Pancreas (tissue), 10 donors: ENCODE measurements around the gene AIG1. TPM values are rescaled to one million over a fixed set of nuclear protein-coding genes. Genes with fewer than 3 reads are reported as not detected.

Experiments used
- ATAC-seq, 4 donors: fragments of 200-7000 bp; cut with Tn5 transposase; one replicate each; pipeline versions ENCODE4 v1.8.0 to v1.9.1; 2020; ENCODE audit warnings: mild to moderate bottlenecking in 4 of 4, moderate library complexity in 4 of 4
- DNase-seq, 6 donors: peaks; one replicate each; pipeline ENCODE4 v3.0.0-alpha.2; 2020
- FAIRE-seq: peaks from 2 replicates; lab custom pipeline; 2012; peaks lifted over from hg19 to GRCh38; lab: Jason Lieb, UNC
- H3K27ac ChIP-seq, 4 donors: fragments of 200-600 bp; sonication (generic); 1 replicate in 3 of 4; 2 replicates in 1 of 4; pipeline versions ENCODE4 v1.5.0 to v1.8.0; 2020
- H3K27me3 ChIP-seq, 4 donors: fragments of 200-600 bp; one replicate each; pipeline ENCODE4 v1.8.0; 2021
- H3K36me3 ChIP-seq, 3 donors: fragments of 200-600 bp; sonication (generic) in 1 of 3; one replicate each; pipeline versions ENCODE4 v1.5.0 to v1.8.0; 2020 to 2021
- H3K4me1 ChIP-seq, 3 donors: fragments of 200-600 bp; one replicate each; pipeline ENCODE4 v1.8.0; 2021
- H3K4me3 ChIP-seq, 4 donors: fragments of 200-600 bp; sonication (generic) in 2 of 4; one replicate each; pipeline versions ENCODE4 v1.5.0 to v1.8.0; 2020 to 2021
- H3K9me3 ChIP-seq, 4 donors: fragments of 200-600 bp; one replicate each; pipeline ENCODE4 v1.8.0; 2021
- WGBS, 2 donors: extraction: QIAGEN DNeasy Blood & Tissue Kit; methylation state at CpG; one replicate each; pipeline ENCODE4 v1.1.7; 2013; 5-methylcytosine and 5-hydroxymethylcytosine counted together
- intact Hi-C, 3 donors: fragments of 100-400 bp; cut with DNase I; formaldehyde crosslinking; loops; one replicate each; pipeline versions ENCODE4 v1.11.1 to v1.14.2; 2022
- polyA plus RNA-seq, 2 donors: library from polyadenylated mRNA; stranded (reverse); fragments of 200-250 nt; gene quantifications; one replicate each; pipeline ENCODE4 v1.2.3, GENCODE V29; 2013
- total RNA-seq, 6 donors: library from RNA; stranded (reverse); fragmentation: NEBNext Ultra II Directional in 4 of 6; extraction: Animal tissue kit (Norgen Biotek cat#: 25700) in 4 of 6; gene quantifications; one replicate each; pipeline versions ENCODE4 v1.2.1 to v1.2.4, GENCODE V29; 2021 to 2023
- TF ChIP-seq, protein P1 (sequence below), 4 donors: fragments of 200-600 bp; sonication (generic) in 3 of 4; IDR thresholded peaks; one replicate each; pipeline versions ENCODE4 v1.5.0 to v1.8.0; 2021; ENCODE audit warnings: antibody characterized with exemption in 4 of 4
- donor health status: healthy with polysubstance abuse.
- donor health status: DM: no; HTN: no; CAD: no; lungs with moderate emphysema.
- donor health status: DM: no; HTN: no; CAD: no.
- donor health status: control.
- donor health status: control.
- donor health status: Bipolar disorder and iron deficiency.
- donor health status: DM: yes; HTN: yes; CAD: no.
- donor health status: DM: no; HTN: no; CAD: no.
- donor health status: DM: no; HTN: no; CAD: no.
- donor health status: DM: yes; HTN: yes; CAD: no.

Gene AIG1
- total and polyA plus RNA-seq, 8 donors, result 8.7 to 28.9 (median 14.9) TPM

DNA sequence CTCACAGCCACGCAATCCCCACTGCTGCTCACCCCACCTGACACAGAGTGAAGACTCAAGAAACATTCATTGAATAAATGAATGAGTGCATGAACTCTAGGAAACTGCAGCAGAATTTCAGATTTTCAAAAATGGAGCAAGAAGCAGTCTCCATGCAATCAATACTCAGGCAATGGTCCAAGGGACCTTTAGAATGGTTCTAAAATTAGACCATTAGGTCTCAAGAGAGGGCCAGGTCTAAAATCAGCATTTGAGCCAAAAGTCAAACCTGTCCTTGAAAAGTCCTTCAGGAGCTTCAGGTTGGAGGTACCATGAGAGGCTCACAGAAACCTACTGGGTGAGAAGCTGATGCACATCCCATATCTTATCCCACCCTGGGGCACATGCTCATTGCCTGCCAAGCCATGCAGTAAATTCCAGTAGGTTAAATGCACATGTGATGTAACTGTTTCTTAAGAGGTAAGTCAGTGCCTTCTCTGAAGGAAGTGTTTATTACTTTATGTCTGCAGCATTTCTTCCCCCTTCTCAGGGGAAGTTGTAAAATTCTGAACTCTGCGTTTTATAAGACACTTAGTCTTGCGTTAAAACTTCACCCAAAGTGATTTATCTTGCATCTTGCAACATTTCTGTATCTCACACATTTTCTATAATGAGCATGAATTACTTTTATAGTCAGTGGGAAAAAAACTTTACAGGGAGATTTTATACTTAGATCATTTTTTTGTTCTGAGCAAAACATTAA, 263.2 kb downstream of the AIG1 start:
- TF ChIP-seq, protein P1, sequence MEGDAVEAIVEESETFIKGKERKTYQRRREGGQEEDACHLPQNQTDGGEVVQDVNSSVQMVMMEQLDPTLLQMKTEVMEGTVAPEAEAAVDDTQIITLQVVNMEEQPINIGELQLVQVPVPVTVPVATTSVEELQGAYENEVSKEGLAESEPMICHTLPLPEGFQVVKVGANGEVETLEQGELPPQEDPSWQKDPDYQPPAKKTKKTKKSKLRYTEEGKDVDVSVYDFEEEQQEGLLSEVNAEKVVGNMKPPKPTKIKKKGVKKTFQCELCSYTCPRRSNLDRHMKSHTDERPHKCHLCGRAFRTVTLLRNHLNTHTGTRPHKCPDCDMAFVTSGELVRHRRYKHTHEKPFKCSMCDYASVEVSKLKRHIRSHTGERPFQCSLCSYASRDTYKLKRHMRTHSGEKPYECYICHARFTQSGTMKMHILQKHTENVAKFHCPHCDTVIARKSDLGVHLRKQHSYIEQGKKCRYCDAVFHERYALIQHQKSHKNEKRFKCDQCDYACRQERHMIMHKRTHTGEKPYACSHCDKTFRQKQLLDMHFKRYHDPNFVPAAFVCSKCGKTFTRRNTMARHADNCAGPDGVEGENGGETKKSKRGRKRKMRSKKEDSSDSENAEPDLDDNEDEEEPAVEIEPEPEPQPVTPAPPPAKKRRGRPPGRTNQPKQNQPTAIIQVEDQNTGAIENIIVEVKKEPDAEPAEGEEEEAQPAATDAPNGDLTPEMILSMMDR (IDR thresholded peaks at IDR 0.05), result no peak
- FAIRE-seq (no peak), ATAC-seq (no peak), DNase-seq (no peak)
- intact Hi-C loops, result no loop called here
- WGBS, 2 donors, result 89 to 91% methylated on average over 3 of the region's 3 CpGs
- Histone ChIP-seq H3K27me3 (no peaks in the 10 kb centered on the region), H3K4me3 (no peak overlapping the region), H3K9me3 (no peaks in the 10 kb centered on the region), H3K27ac (no peak overlapping the region), H3K4me1 (no peaks in the 10 kb centered on the region), H3K36me3 (no peaks in the 10 kb centered on the region)

DNA sequence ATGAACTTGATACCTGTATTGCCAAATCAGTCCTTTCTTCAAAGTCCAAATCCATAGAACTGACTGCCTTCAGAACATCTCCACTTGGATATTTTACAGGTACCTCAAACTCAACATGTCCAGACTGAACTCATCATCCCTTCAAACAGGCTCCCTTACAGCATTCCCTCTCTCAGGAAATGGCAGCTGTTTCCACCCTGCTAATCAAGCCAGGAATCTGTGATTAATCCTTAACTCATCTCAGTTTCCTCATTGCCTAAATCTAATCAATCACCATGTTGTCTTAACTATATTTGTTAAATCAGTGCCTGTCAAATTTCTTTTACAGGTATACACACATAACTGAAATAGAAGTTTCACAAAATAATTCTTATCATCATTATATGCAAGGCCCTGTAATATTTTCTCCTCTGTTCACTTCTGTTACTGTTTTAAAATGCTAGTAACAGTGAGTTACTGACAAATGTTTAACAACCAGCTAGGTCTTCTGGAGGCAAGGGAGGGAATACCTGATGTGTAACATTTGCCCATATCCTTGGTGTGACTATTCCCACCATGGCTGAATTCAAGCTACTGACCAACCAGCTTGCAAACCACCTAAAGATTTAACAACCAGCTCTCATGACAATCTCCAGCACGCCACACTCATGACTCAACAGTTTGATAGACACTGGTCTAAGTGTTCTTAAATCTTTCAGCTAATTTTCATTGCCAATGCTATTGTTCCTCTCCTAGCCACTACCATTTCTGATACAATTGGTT, 264.9 kb downstream of the AIG1 start:
- FAIRE-seq (no peak), ATAC-seq (peak in 1 of 4 donors; percentile 47), DNase-seq (no peak)
- WGBS, 2 donors, result 92 to 96% methylated on average over 1 of the region's 1 CpG
- Histone ChIP-seq H3K4me3 (no peak overlapping the region), H3K9me3 (no peaks in the 10 kb centered on the region), H3K36me3 (no peaks in the 10 kb centered on the region), H3K4me1 (no peaks in the 10 kb centered on the region), H3K27ac (no peak overlapping the region), H3K27me3 (no peaks in the 10 kb centered on the region)
- intact Hi-C loops, result no loop called here
- TF ChIP-seq, protein P1 (IDR thresholded peaks at IDR 0.05), result no peak

DNA sequence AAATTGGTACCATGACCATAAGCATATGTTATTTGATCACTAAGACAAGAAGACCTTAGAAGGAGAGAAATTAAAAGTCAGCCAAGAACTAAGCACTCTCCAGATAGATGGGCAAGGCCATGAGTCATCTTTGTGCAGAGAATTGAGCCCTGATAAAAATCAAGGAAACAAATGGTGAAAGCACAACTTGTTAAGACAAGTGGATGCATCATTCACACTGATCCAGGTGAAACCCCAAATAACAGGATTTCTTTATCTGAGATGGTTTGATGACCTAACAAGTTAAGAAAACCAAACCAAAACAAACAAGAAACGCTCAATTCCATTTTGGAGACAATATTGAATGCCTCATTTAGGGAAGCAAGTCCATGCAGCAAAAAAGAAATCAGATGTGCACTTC, 268.2 kb downstream of the AIG1 start:
- no peaks in the 10 kb centered on the region for H3K27me3 ChIP-seq
- no peaks in the 10 kb centered on the region for H3K9me3 ChIP-seq
- no peaks in the 10 kb centered on the region for H3K36me3 ChIP-seq
- H3K27ac ChIP-seq, result no peak overlapping the region
- no peak overlapping the region for H3K4me3 ChIP-seq
- no peak for FAIRE-seq
- 80 to 90% methylated on average over 1 of the region's 1 CpG for WGBS, 2 donors
- intact Hi-C loops, result no loop called here
- TF ChIP-seq, protein P1 (IDR thresholded peaks at IDR 0.05), result no peak
- no peak for ATAC-seq
- DNase-seq, result no peak
- H3K4me1 ChIP-seq, result no peaks in the 10 kb centered on the region

DNA sequence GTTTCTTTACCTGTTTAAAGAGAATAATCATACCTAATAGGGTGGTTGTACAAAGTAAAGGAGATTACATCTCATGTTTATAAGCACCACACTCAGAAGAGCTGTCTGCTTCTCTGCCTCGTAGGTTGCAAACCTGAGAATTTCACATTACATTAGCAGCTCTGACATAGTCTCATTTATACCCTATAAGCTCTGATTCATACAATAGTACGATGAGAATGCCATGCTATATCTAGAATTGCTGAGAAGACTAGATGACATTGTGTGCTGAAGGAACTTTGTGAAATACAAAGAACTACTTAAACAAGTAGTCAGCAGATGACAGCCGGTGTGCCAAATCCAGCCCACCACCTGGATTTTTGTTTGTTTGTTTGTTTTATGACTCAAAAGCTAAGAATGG, 268.6 kb downstream of the AIG1 start:
- no peak overlapping the region for H3K27ac ChIP-seq
- intact Hi-C loops, result no loop called here
- no peaks in the 10 kb centered on the region for H3K36me3 ChIP-seq
- FAIRE-seq (no peak), DNase-seq (no peak), ATAC-seq (no peak)
- WGBS, 2 donors, result 90 to 94% methylated on average over 3 of the region's 3 CpGs
- no peaks in the 10 kb centered on the region for H3K4me1 ChIP-seq
- no peaks in the 10 kb centered on the region for H3K9me3 ChIP-seq
- no peaks in the 10 kb centered on the region for H3K27me3 ChIP-seq
- no peak overlapping the region for H3K4me3 ChIP-seq
- TF ChIP-seq, protein P1 (IDR thresholded peaks at IDR 0.05), result no peak

DNA sequence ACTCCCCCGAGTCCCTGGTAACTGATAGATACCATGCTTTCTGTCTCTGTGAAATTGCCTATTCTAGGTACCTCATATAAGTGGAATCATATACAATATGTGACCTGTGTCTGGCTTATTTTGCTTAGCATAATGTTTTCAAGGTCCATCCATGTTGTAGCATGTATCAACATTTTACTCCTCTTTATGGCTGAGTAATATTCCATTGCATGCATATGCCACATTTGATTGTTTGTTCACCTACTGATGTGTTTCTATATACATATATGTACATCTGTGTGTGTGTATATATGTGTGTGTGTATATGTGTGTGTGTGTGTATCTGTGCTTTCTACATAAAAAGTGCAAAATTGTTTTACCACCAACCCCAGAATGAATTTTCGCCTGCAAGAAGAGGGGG, 270.7 kb downstream of the AIG1 start:
- ATAC-seq (no peak), FAIRE-seq (no peak), DNase-seq (no peak)
- no peaks in the 10 kb centered on the region for H3K4me1 ChIP-seq
- intact Hi-C loops, result no loop called here
- no peak overlapping the region for H3K27ac ChIP-seq
- WGBS, 2 donors, result 89 to 100% methylated on average over 2 of the region's 2 CpGs
- no peaks in the 10 kb centered on the region for H3K9me3 ChIP-seq
- no peak overlapping the region for H3K4me3 ChIP-seq
- H3K27me3 ChIP-seq, result no peaks in the 10 kb centered on the region
- H3K36me3 ChIP-seq, result no peaks in the 10 kb centered on the region
- TF ChIP-seq, protein P1 (IDR thresholded peaks at IDR 0.05), result no peak
